Keratinocyte (primary cell): ENCODE measurements around the gene RYR1. TPM values are rescaled to one million over a fixed set of nuclear protein-coding genes. Genes with fewer than 3 reads are reported as not detected.
A peak's percentile ranks its signal among the peaks of the same experiment; 100 is the strongest.
"Not testable (repeated sequence)": the region's sequence is repeated elsewhere in the genome, so short reads cannot be mapped to it uniquely, and the experiment has no call there.

Source experiments
- DNase-seq: peaks from one replicate; pipeline ENCODE4 v3.0.0-alpha.2; 2011; ENCODE audit warnings: low read depth, missing footprints, low spot score
- FAIRE-seq: peaks from 2 replicates; lab custom pipeline; 2011; peaks lifted over from hg19 to GRCh38; lab: Jason Lieb, UNC
- H2AFZ ChIP-seq: 2 replicates; pipeline ENCODE4 v1.6.0; 2012; ENCODE audit warnings: low read length, control low read depth, inconsistent platforms; ENCODE audit not compliant: control insufficient read depth
- H3K27ac ChIP-seq: 2 replicates; pipeline ENCODE4 v1.5.1; 2011; ENCODE audit warnings: low read length; ENCODE audit not compliant: control insufficient read depth, insufficient read depth
- H3K27me3 ChIP-seq: 3 replicates; pipeline ENCODE4 v1.6.0; 2011; ENCODE audit warnings: low read length; ENCODE audit not compliant: control insufficient read depth, insufficient read depth; ENCODE audit errors: extremely low read depth
- H3K36me3 ChIP-seq, 2 experiments: 2 replicates in 1 of 2; 3 replicates in 1 of 2; pipeline ENCODE4 v1.5.1; 2011; ENCODE audit warnings: low read length in 2 of 2, mild to moderate bottlenecking in 1 of 2; ENCODE audit not compliant: control insufficient read depth in 2 of 2, insufficient read depth in 2 of 2; ENCODE audit errors: extremely low read depth in 1 of 2
- H3K4me1 ChIP-seq: 3 replicates; pipeline ENCODE4 v1.5.1; 2011; ENCODE audit warnings: low read length; ENCODE audit not compliant: control insufficient read depth, insufficient read depth; ENCODE audit errors: extremely low read depth
- H3K4me2 ChIP-seq: 3 replicates; pipeline ENCODE4 v1.6.0; 2011; ENCODE audit warnings: low read depth, low read length; ENCODE audit not compliant: control insufficient read depth, insufficient read depth; ENCODE audit errors: extremely low read depth
- H3K4me3 ChIP-seq, 3 experiments: fragments of 200-600 bp in 1 of 3; sonication (generic) in 1 of 3; 2 replicates in 2 of 3; 3 replicates in 1 of 3; pipeline ENCODE4 v1.5.1; 2011 to 2016; ENCODE audit warnings: low read length in 3 of 3, mild to moderate bottlenecking in 3 of 3, control low read depth in 2 of 3, inconsistent platforms in 1 of 3, low read depth in 1 of 3, mixed read lengths in 1 of 3, mixed run types in 1 of 3, moderate library complexity in 1 of 3; ENCODE audit not compliant: control insufficient read depth in 2 of 3, insufficient read depth in 2 of 3; ENCODE audit errors: extremely low read depth in 1 of 3
- H3K79me2 ChIP-seq: 2 replicates; pipeline ENCODE4 v1.6.0; 2012; ENCODE audit warnings: low read length; ENCODE audit not compliant: control insufficient read depth, insufficient read depth
- H3K9ac ChIP-seq: 3 replicates; pipeline ENCODE4 v1.6.0; 2011; ENCODE audit warnings: low read length; ENCODE audit not compliant: control insufficient read depth, insufficient read depth; ENCODE audit errors: extremely low read depth
- H3K9me1 ChIP-seq: 3 replicates; pipeline ENCODE4 v1.6.0; 2011; ENCODE audit warnings: low read length; ENCODE audit not compliant: control insufficient read depth, insufficient read depth; ENCODE audit errors: extremely low read depth
- H3K9me3 ChIP-seq: 2 replicates; pipeline ENCODE4 v1.5.1; 2012; ENCODE audit warnings: low read depth, low read length; ENCODE audit not compliant: control insufficient read depth
- H4K20me1 ChIP-seq: 3 replicates; pipeline ENCODE4 v1.6.0; 2011; ENCODE audit warnings: low read length; ENCODE audit not compliant: control insufficient read depth, insufficient read depth; ENCODE audit errors: extremely low read depth
- CTCF ChIP-seq, 3 experiments: IDR thresholded peaks in 1 of 3; conservative IDR thresholded peaks in 1 of 3; optimal IDR thresholded peaks in 1 of 3; 2 replicates in 2 of 3; 3 replicates in 1 of 3; pipeline versions ENCODE3 to v1.5.1; 2011; ENCODE audit warnings: low read length in 3 of 3, mild to moderate bottlenecking in 3 of 3, moderate library complexity in 2 of 3, control low read depth in 1 of 3, inconsistent platforms in 1 of 3; ENCODE audit not compliant: insufficient read depth in 2 of 3; ENCODE audit errors: extremely low read depth in 1 of 3
- EZH2 ChIP-seq: IDR thresholded peaks from one replicate; pipeline ENCODE4 v1.6.1; 2012; ENCODE audit warnings: inconsistent platforms, mild to moderate bottlenecking, low read length, moderate library complexity
- dilution Hi-C: fragments of 300-500 bp; cut with MboI; formaldehyde crosslinking; loops from one replicate; pipeline ENCODE4 v1.7.0; 2020; ENCODE audit warnings: low sequenced_read_pairs; ENCODE audit not compliant: extremely low pct_ligation_motif_present
- polyA plus RNA-seq, 5 experiments: library from polyadenylated mRNA; depleted of rRNA in 3 of 5; stranded (reverse) in 3 of 5; stranded (forward) in 1 of 5; unstranded in 1 of 5; fragments of >200 nt; gene quantifications; 1 replicate in 1 of 5; 2 replicates in 3 of 5; 3 replicates in 1 of 5; pipeline versions ENCODE4 v1.2.1 to v1.2.3, GENCODE V29; 2011 to 2012; ENCODE audit warnings: missing spikeins in 2 of 5, low read depth in 1 of 5, low replicate concordance in 1 of 5

The RYR1 gene
- polyA plus RNA-seq, 1 donor (not counting 4 experiments of a cell fraction or from before 2014, with no cell fraction given) = 0.41 TPM

GRCh38 chr19:38626401-38626800 is 192.9 kb downstream of the RYR1 start:
- TF ChIP-seq CTCF (optimal IDR thresholded peaks at IDR 0.05 in 1 of 3, IDR thresholded peaks at IDR 0.05 in 1 of 3, conservative IDR thresholded peaks at IDR 0.05 in 1 of 3; ENCODE audit: extremely low read depth in 1 of 3, insufficient read depth in 2 of 3, low read length in 3 of 3) (no peak), EZH2 (no peak)

GRCh38 chr19:38629568-38629967 is 196.1 kb downstream of the RYR1 start:
- Histone ChIP-seq H3K27ac (no peak overlapping the region), H3K36me3 (peaks cover 28 to 29% of the 10 kb centered on the region in 2 experiments)
- FAIRE-seq = no peak

More at GRCh38 chr19:38626401-38626800, 192.9 kb downstream of the RYR1 start:
- FAIRE-seq = no peak
- H2AFZ ChIP-seq = no peak overlapping the region
- no peaks in the 10 kb centered on the region for H4K20me1 ChIP-seq
- no peak overlapping the region for H3K4me3 ChIP-seq
- H3K36me3 ChIP-seq = peaks cover 34 to 35% of the 10 kb centered on the region in 2 experiments
- dilution Hi-C loops = no loop called here
- H3K27me3 ChIP-seq = no peaks in the 10 kb centered on the region
- H3K27ac ChIP-seq = no peak overlapping the region
- DNase-seq = no peak
- no peak overlapping the region for H3K9ac ChIP-seq
- no peaks in the 10 kb centered on the region for H3K9me3 ChIP-seq
- no peaks in the 10 kb centered on the region for H3K4me1 ChIP-seq
- H3K9me1 ChIP-seq = no peaks in the 10 kb centered on the region
- peaks cover 5% of the 10 kb centered on the region for H3K79me2 ChIP-seq
- H3K4me2 ChIP-seq = no peak overlapping the region

GRCh38 chr19:38631301-38631700 is 197.8 kb downstream of the RYR1 start:
- dilution Hi-C loops, H3K9ac ChIP-seq, H3K9me3 ChIP-seq, H3K27me3 ChIP-seq, H3K27ac ChIP-seq, H3K79me2 ChIP-seq, DNase-seq, H3K9me1 ChIP-seq, H2AFZ ChIP-seq, H4K20me1 ChIP-seq, H3K4me3 ChIP-seq, H3K4me2 ChIP-seq: not testable (repeated sequence)
- FAIRE-seq = peak; percentile 34
- Histone ChIP-seq H3K4me1 (peaks cover 14% of the 10 kb centered on the region), H3K36me3 (peaks cover 23 to 38% of the 10 kb centered on the region in 2 experiments)

More at GRCh38 chr19:38629568-38629967, 196.1 kb downstream of the RYR1 start:
- Histone ChIP-seq H3K4me3 (no peak overlapping the region), H3K79me2 (no peaks in the 10 kb centered on the region), H2AFZ (no peak overlapping the region), H3K27me3 (no peaks in the 10 kb centered on the region), H3K4me1 (peaks cover under 1% of the 10 kb centered on the region), H4K20me1 (no peaks in the 10 kb centered on the region), H3K9me3 (no peaks in the 10 kb centered on the region), H3K4me2 (no peak overlapping the region), H3K9ac (no peak overlapping the region), H3K9me1 (no peaks in the 10 kb centered on the region)
- TF ChIP-seq EZH2 = no peak
- TF ChIP-seq CTCF (optimal IDR thresholded peaks at IDR 0.05 in 1 of 3, IDR thresholded peaks at IDR 0.05 in 1 of 3, conservative IDR thresholded peaks at IDR 0.05 in 1 of 3; ENCODE audit: extremely low read depth in 1 of 3, insufficient read depth in 2 of 3, low read length in 3 of 3) = no peak
- dilution Hi-C loops = no loop called here
- no peak for DNase-seq

GRCh38 chr19:38631811-38632475 is 198.5 kb downstream of the RYR1 start:
- H3K9ac ChIP-seq, H2AFZ ChIP-seq, H3K27ac ChIP-seq, H4K20me1 ChIP-seq, H3K27me3 ChIP-seq, H3K4me2 ChIP-seq, H3K4me3 ChIP-seq, H3K9me1 ChIP-seq, H3K9me3 ChIP-seq, H3K79me2 ChIP-seq, FAIRE-seq, dilution Hi-C loops, DNase-seq: not testable (repeated sequence)
- Histone ChIP-seq H3K36me3 (peaks cover 20 to 34% of the 10 kb centered on the region in 2 experiments), H3K4me1 (peaks cover 19% of the 10 kb centered on the region)
